Measurements from ENCODE around the gene PPP2R2B.
A peak's percentile ranks its signal among the peaks of the same experiment; 100 is the strongest.
"Not testable (repeated sequence)": the region's sequence is repeated elsewhere in the genome, so short reads cannot be mapped to it uniquely, and the experiment has no call there.

The PPP2R2B gene

GRCh38 chr5:146607659-146608332 lies 270.8 kb downstream of the PPP2R2B start:
- no peak for DNase-seq (ENCODE audit: low spot score)

- no peak for DNase-seq (ENCODE audit: low spot score)
These were observed 271.7 kb downstream of the PPP2R2B start for GRCh38 chr5:146606893-146607292.

- DNase-seq (ENCODE audit: low spot score), result no peak
These were observed 278.2 kb downstream of the PPP2R2B start for GRCh38 chr5:146600376-146600775.

- no peak for DNase-seq (ENCODE audit: low spot score)
These were observed 279.3 kb downstream of the PPP2R2B start for GRCh38 chr5:146599261-146599660.

- peak; percentile 30 for DNase-seq (ENCODE audit: low spot score)
These were observed 283.5 kb downstream of the PPP2R2B start for GRCh38 chr5:146595088-146595487.

GRCh38 chr5:146592352-146592751 lies 286.2 kb downstream of the PPP2R2B start:
- DNase-seq (ENCODE audit: low spot score), result no peak

GRCh38 chr5:146589028-146589345 lies 289.6 kb downstream of the PPP2R2B start:
- DNase-seq (ENCODE audit: low spot score), result no peak

GRCh38 chr5:146588331-146589027 lies 290.1 kb downstream of the PPP2R2B start:
- no peak for DNase-seq (ENCODE audit: low spot score)

- DNase-seq (ENCODE audit: low spot score), result no peak
These were observed 291.8 kb downstream of the PPP2R2B start for GRCh38 chr5:146586752-146587151.

- DNase-seq (ENCODE audit: low spot score), result no peak
These were observed 293.8 kb downstream of the PPP2R2B start for GRCh38 chr5:146584750-146585149.

- DNase-seq (ENCODE audit: low spot score), result no peak
These were observed 296.4 kb downstream of the PPP2R2B start for GRCh38 chr5:146582051-146582596.

- DNase-seq (ENCODE audit: low spot score), result no peak
These were observed 298.3 kb downstream of the PPP2R2B start for GRCh38 chr5:146580237-146580636.

GRCh38 chr5:146574713-146575112 lies 303.8 kb downstream of the PPP2R2B start:
- no peak for DNase-seq (ENCODE audit: low spot score)

- DNase-seq (ENCODE audit: low spot score), result no peak
These were observed 310.4 kb downstream of the PPP2R2B start for GRCh38 chr5:146568161-146568560.

GRCh38 chr5:146565764-146566367 lies 312.7 kb downstream of the PPP2R2B start:
- DNase-seq (ENCODE audit: low spot score), result peak; percentile 58

- peak; percentile 37 for DNase-seq (ENCODE audit: low spot score)
These were observed 314.4 kb downstream of the PPP2R2B start for GRCh38 chr5:146564007-146564762.

- DNase-seq (ENCODE audit: low spot score), result no peak
These were observed 316.1 kb downstream of the PPP2R2B start for GRCh38 chr5:146562461-146562860.

GRCh38 chr5:146561711-146562110 lies 316.8 kb downstream of the PPP2R2B start:
- no peak for DNase-seq (ENCODE audit: low spot score)

- no peak for DNase-seq (ENCODE audit: low spot score)
These were observed 318.2 kb downstream of the PPP2R2B start for GRCh38 chr5:146560205-146560812.

GRCh38 chr5:146556884-146557283 lies 321.7 kb downstream of the PPP2R2B start:
- not testable (repeated sequence) for DNase-seq (ENCODE audit: low spot score)

GRCh38 chr5:146553446-146553845 lies 325.1 kb downstream of the PPP2R2B start:
- no peak for DNase-seq (ENCODE audit: low spot score)

GRCh38 chr5:146549615-146550014 lies 328.9 kb downstream of the PPP2R2B start:
- no peak for DNase-seq (ENCODE audit: low spot score)
